ENCODE data around the gene PMVK. TPM values are rescaled to one million over a fixed set of nuclear protein-coding genes. Genes with fewer than 3 reads are reported as not detected.

The PMVK gene
- total RNA-seq, 4 donors from 2014 or later: 2.6 to 21.2 (median 6.4) TPM

- DNase-seq: no peak
Observed at GRCh38 chr1:154880671-154881070, 55.8 kb downstream of the PMVK start.

GRCh38 chr1:154879038-154879421 is 57.5 kb downstream of the PMVK start:
- Histone ChIP-seq H3K27me3 (no peaks in the 10 kb centered on the region), H3K9me3 (no peaks in the 10 kb centered on the region), H3K36me3 (no peaks in the 10 kb centered on the region), H3K4me1 (no peaks in the 10 kb centered on the region), H3K27ac (no peak overlapping the region), H3K4me3 (no peak overlapping the region)
- TF ChIP-seq, protein P1, sequence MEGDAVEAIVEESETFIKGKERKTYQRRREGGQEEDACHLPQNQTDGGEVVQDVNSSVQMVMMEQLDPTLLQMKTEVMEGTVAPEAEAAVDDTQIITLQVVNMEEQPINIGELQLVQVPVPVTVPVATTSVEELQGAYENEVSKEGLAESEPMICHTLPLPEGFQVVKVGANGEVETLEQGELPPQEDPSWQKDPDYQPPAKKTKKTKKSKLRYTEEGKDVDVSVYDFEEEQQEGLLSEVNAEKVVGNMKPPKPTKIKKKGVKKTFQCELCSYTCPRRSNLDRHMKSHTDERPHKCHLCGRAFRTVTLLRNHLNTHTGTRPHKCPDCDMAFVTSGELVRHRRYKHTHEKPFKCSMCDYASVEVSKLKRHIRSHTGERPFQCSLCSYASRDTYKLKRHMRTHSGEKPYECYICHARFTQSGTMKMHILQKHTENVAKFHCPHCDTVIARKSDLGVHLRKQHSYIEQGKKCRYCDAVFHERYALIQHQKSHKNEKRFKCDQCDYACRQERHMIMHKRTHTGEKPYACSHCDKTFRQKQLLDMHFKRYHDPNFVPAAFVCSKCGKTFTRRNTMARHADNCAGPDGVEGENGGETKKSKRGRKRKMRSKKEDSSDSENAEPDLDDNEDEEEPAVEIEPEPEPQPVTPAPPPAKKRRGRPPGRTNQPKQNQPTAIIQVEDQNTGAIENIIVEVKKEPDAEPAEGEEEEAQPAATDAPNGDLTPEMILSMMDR (IDR thresholded peaks at IDR 0.05): no peak
- TF ChIP-seq POLR2A (IDR thresholded peaks at IDR 0.05): no peak
- intact Hi-C loops (cut with DNase I; ENCODE audit: low total_unique reads): no loop called here
- no peak for DNase-seq

More at GRCh38 chr1:154880671-154881070, 55.8 kb downstream of the PMVK start:
- intact Hi-C loops (cut with DNase I; ENCODE audit: low total_unique reads): loop anchor here (2.0 to 10.0 kb wide), 2 partner anchors 212 to 306 kb away; no protein-coding TSS in a partner anchor
- Histone ChIP-seq H3K27me3 (no peaks in the 10 kb centered on the region), H3K27ac (no peak overlapping the region), H3K36me3 (no peaks in the 10 kb centered on the region), H3K4me3 (no peak overlapping the region), H3K9me3 (no peaks in the 10 kb centered on the region), H3K4me1 (no peaks in the 10 kb centered on the region)
- TF ChIP-seq, protein P1 (IDR thresholded peaks at IDR 0.05): no peak
- TF ChIP-seq POLR2A (IDR thresholded peaks at IDR 0.05): no peak

GRCh38 chr1:154878371-154879037 is 58.0 kb downstream of the PMVK start:
- DNase-seq: peak; percentile 84 to 87
- intact Hi-C loops (cut with DNase I; ENCODE audit: low total_unique reads): no loop called here

GRCh38 chr1:154877370-154877974 is 59.0 kb downstream of the PMVK start:
- no peaks in the 10 kb centered on the region for H3K9me3 ChIP-seq
- H3K27ac ChIP-seq: peak overlapping the region in 1 of 2 donors; percentile 47
- intact Hi-C loops (cut with DNase I; ENCODE audit: low total_unique reads): no loop called here
- TF ChIP-seq, protein P1 (IDR thresholded peaks at IDR 0.05): no peak
- no peak for TF ChIP-seq POLR2A (IDR thresholded peaks at IDR 0.05)
- no peaks in the 10 kb centered on the region for H3K4me1 ChIP-seq
- no peak for DNase-seq
- H3K36me3 ChIP-seq: no peaks in the 10 kb centered on the region
- H3K4me3 ChIP-seq: no peak overlapping the region
- no peaks in the 10 kb centered on the region for H3K27me3 ChIP-seq

More at GRCh38 chr1:154878371-154879037, 58.0 kb downstream of the PMVK start:
- TF ChIP-seq, protein P1 (IDR thresholded peaks at IDR 0.05): peak; percentile 86 to 95 (median 92)
- TF ChIP-seq POLR2A (IDR thresholded peaks at IDR 0.05): peak in 1 of 2 donors; percentile 24
- Histone ChIP-seq H3K4me1 (no peaks in the 10 kb centered on the region), H3K36me3 (no peaks in the 10 kb centered on the region), H3K27me3 (no peaks in the 10 kb centered on the region), H3K9me3 (no peaks in the 10 kb centered on the region), H3K4me3 (no peak overlapping the region), H3K27ac (peak overlapping the region in 1 of 2 donors; percentile 47)

DNA sequence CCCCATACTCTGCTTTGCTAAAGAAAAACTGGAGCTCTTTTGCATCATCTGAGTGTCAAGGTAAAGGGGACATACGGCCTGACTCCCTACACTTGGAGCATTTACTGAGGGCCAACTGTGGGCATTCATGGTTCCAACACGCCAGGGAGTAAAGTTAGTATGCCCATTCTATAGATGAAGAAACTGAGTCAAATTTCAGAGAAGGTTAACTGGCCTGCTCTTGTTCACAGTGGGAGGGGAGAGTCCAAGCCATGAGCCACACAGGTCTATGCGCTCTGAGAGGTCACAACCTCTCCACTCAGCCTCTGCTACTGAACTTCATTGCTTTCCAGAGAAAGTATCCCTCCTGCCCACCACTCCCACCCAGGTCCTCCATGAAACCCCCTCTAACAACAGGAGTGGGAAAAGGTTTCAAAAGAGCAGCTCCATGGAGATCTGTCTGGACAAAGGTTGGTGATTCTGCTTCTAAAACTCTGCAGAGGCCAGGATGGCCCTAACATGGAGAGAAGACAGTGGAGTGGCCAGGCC is 59.6 kb downstream of the PMVK start:
- no peaks in the 10 kb centered on the region for H3K36me3 ChIP-seq
- peak overlapping the region in 1 of 2 donors; percentile 47 for H3K27ac ChIP-seq
- H3K4me1 ChIP-seq: no peaks in the 10 kb centered on the region
- no peak for DNase-seq
- TF ChIP-seq, protein P1 (IDR thresholded peaks at IDR 0.05): no peak
- no peak for TF ChIP-seq POLR2A (IDR thresholded peaks at IDR 0.05)
- H3K9me3 ChIP-seq: no peaks in the 10 kb centered on the region
- intact Hi-C loops (cut with DNase I; ENCODE audit: low total_unique reads): no loop called here
- H3K4me3 ChIP-seq: no peak overlapping the region
- no peaks in the 10 kb centered on the region for H3K27me3 ChIP-seq
